Ureter (tissue), 1 donor: ENCODE measurements around the gene SLC35B2. TPM values are rescaled to one million over a fixed set of nuclear protein-coding genes. Genes with fewer than 3 reads are reported as not detected.

ENCODE experiments used
- DNase-seq: peaks from one replicate; pipeline ENCODE4 v3.0.0-alpha.2; 2020; ENCODE audit warnings: low spot score
- total RNA-seq: library from RNA; stranded (reverse); gene quantifications from one replicate; pipeline ENCODE4 v1.2.4, GENCODE V29; 2023
- donor health status: DM: yes; HTN: yes; CAD: no.

The SLC35B2 gene
- total RNA-seq, 1 donor from 2014 or later: 33.6 TPM

- no peak for DNase-seq
Measured at GRCh38 chr6:44221961-44222335, 35.4 kb downstream of the SLC35B2 start.

GRCh38 chr6:44221291-44221960, 35.9 kb downstream of the SLC35B2 start:
- DNase-seq: peak; percentile 94

- no peak for DNase-seq
Measured at GRCh38 chr6:44220913-44221290, 36.4 kb downstream of the SLC35B2 start.

GRCh38 chr6:44219815-44220784, 37.2 kb downstream of the SLC35B2 start:
- no peak for DNase-seq

GRCh38 chr6:44219053-44219814, 38.1 kb downstream of the SLC35B2 start:
- peak; percentile 85 for DNase-seq

- DNase-seq: no peak
Measured at GRCh38 chr6:44217332-44218143, 39.8 kb downstream of the SLC35B2 start.

GRCh38 chr6:44216677-44217331, 40.5 kb downstream of the SLC35B2 start, which contains the start of gene MYMX:
TSS of gene MYMX (plus strand) at chr6:44216926. CDS start at chr6:44217472, 546 bp downstream.
- no peak for DNase-seq

- DNase-seq: no peak
Measured at GRCh38 chr6:44214307-44214706, 43.0 kb downstream of the SLC35B2 start.

- no peak for DNase-seq
Measured at GRCh38 chr6:44211284-44211683, 46.0 kb downstream of the SLC35B2 start.

- no peak for DNase-seq
Measured at GRCh38 chr6:44207966-44208365, 49.4 kb downstream of the SLC35B2 start.

Other genes starting within 250 kb of the SLC35B2 start
- 30.4 TPM for gene MRPL14, start 130.1 kb downstream of the SLC35B2 start, total RNA-seq
- gene TMEM63B, start 130.0 kb downstream of the SLC35B2 start, total RNA-seq: 32.7 TPM
- gene CAPN11, start 98.7 kb downstream of the SLC35B2 start, total RNA-seq: 2.1 TPM
- gene MYMX, start 40.6 kb downstream of the SLC35B2 start, total RNA-seq: not detected
- 58.1 TPM for gene SLC29A1, start 33.9 kb downstream of the SLC35B2 start, total RNA-seq
- 936 TPM for gene HSP90AB1, start 10.4 kb downstream of the SLC35B2 start, total RNA-seq
- 8.0 TPM for gene NFKBIE, start 8.0 kb upstream of the SLC35B2 start, total RNA-seq
- gene TMEM151B, start 12.9 kb upstream of the SLC35B2 start, total RNA-seq: not detected
- 17.4 TPM for gene AARS2, start 55.8 kb upstream of the SLC35B2 start, total RNA-seq
- gene SPATS1, start 85.1 kb upstream of the SLC35B2 start, total RNA-seq: not detected
- gene CDC5L, start 130.2 kb upstream of the SLC35B2 start, total RNA-seq: 22.1 TPM